KMS-11 (cell line): Measurements from ENCODE around the gene ZFP14.

Source experiments
- H2AFZ ChIP-seq: fragments of 200-600 bp; sonication (generic); 2 replicates; pipeline ENCODE4 v1.6.1; 2016; ENCODE audit warnings: antibody characterized with exemption, mixed run types, low read depth
- H3K27ac ChIP-seq: fragments of 200-600 bp; sonication (generic); 2 replicates; pipeline ENCODE4 v1.6.1; 2016; ENCODE audit warnings: mild to moderate bottlenecking, mixed run types
- H3K27me3 ChIP-seq: fragments of 200-600 bp; sonication (generic); 2 replicates; pipeline ENCODE4 v1.6.1; 2017; ENCODE audit warnings: mild to moderate bottlenecking, low read depth, mixed run types, moderate library complexity; ENCODE audit not compliant: insufficient read depth
- H3K36me3 ChIP-seq: fragments of 200-600 bp; sonication (generic); 2 replicates; pipeline ENCODE4 v1.6.1; 2017; ENCODE audit warnings: mild to moderate bottlenecking, mixed run types; ENCODE audit not compliant: insufficient read depth
- H3K4me1 ChIP-seq: fragments of 200-600 bp; sonication (generic); 2 replicates; pipeline ENCODE4 v1.6.1; 2016; ENCODE audit warnings: mild to moderate bottlenecking, low read depth, mixed run types; ENCODE audit not compliant: poor library complexity, severe bottlenecking
- H3K4me2 ChIP-seq: fragments of 200-600 bp; sonication (generic); 2 replicates; pipeline ENCODE4 v1.7.0; 2016; ENCODE audit warnings: mild to moderate bottlenecking, mixed run types
- H3K4me3 ChIP-seq: fragments of 200-600 bp; sonication (generic); IDR thresholded peaks from 2 replicates; pipeline ENCODE4 v1.6.1; 2017; ENCODE audit warnings: low read depth, low read length, mixed read lengths; ENCODE audit not compliant: insufficient read depth
- H3K79me2 ChIP-seq: fragments of 200-600 bp; sonication (generic); 2 replicates; pipeline ENCODE4 v1.6.1; 2016; ENCODE audit warnings: low read depth, mixed run types; ENCODE audit not compliant: insufficient read depth
- H3K9ac ChIP-seq: fragments of 200-600 bp; sonication (generic); 2 replicates; pipeline ENCODE4 v1.6.1; 2016; ENCODE audit warnings: mild to moderate bottlenecking, mixed run types
- H4K20me1 ChIP-seq: fragments of 200-600 bp; sonication (generic); 2 replicates; pipeline ENCODE4 v1.6.1; 2016; ENCODE audit warnings: mild to moderate bottlenecking, mixed run types; ENCODE audit not compliant: insufficient read depth
- CTCF ChIP-seq: fragments of 200-600 bp; sonication (generic); conservative IDR thresholded peaks from 2 replicates; pipeline ENCODE4 v1.6.1; 2017; ENCODE audit warnings: low read depth, mild to moderate bottlenecking, antibody characterized with exemption, low read length, moderate library complexity, mixed read lengths

The ZFP14 gene

GRCh38 chr19:36378625-36379509 is at the start of gene ZFP14:
TSS of gene ZFP14 (minus strand) at chr19:36379201. CDS start at chr19:36367892, 11,309 bp downstream.
- Histone ChIP-seq H2AFZ (peak within 1 kb of the TSS; percentile 100), H3K36me3 (0 out of 2 replicates have a peak, but pooled peaks cover 4% of the 10 kb centered on the region), H3K27ac (peak within 1 kb of the TSS; percentile 41; the same call in 1 of the 2 replicates), H3K4me3 (peak within 1 kb of the TSS; percentile 22), H3K4me2 (peak within 1 kb of the TSS; percentile 89), H3K79me2 (no peaks in the 10 kb centered on the region), H4K20me1 (no peaks in the 10 kb centered on the region), H3K27me3 (no peaks in the 10 kb centered on the region), H3K9ac (peak within 1 kb of the TSS; percentile 56; the same call in 1 of the 2 replicates), H3K4me1 (peaks cover 9% of the 10 kb centered on the region)
- TF ChIP-seq CTCF = no peak; the same call in 1 of the 2 replicates

GRCh38 chr19:36423925-36424324 is 44.9 kb upstream of the ZFP14 start:
- H3K4me1 ChIP-seq = no peaks in the 10 kb centered on the region
- TF ChIP-seq CTCF = no peak
- no peak overlapping the region for H3K27ac ChIP-seq
- no peaks in the 10 kb centered on the region for H4K20me1 ChIP-seq
- no peak overlapping the region for H3K4me3 ChIP-seq
- H3K79me2 ChIP-seq = no peaks in the 10 kb centered on the region
- H3K27me3 ChIP-seq = no peaks in the 10 kb centered on the region
- H3K36me3 ChIP-seq = no peaks in the 10 kb centered on the region
- H3K9ac ChIP-seq = no peak overlapping the region
- no peak overlapping the region for H3K4me2 ChIP-seq
- H2AFZ ChIP-seq = no peak overlapping the region

DNA sequence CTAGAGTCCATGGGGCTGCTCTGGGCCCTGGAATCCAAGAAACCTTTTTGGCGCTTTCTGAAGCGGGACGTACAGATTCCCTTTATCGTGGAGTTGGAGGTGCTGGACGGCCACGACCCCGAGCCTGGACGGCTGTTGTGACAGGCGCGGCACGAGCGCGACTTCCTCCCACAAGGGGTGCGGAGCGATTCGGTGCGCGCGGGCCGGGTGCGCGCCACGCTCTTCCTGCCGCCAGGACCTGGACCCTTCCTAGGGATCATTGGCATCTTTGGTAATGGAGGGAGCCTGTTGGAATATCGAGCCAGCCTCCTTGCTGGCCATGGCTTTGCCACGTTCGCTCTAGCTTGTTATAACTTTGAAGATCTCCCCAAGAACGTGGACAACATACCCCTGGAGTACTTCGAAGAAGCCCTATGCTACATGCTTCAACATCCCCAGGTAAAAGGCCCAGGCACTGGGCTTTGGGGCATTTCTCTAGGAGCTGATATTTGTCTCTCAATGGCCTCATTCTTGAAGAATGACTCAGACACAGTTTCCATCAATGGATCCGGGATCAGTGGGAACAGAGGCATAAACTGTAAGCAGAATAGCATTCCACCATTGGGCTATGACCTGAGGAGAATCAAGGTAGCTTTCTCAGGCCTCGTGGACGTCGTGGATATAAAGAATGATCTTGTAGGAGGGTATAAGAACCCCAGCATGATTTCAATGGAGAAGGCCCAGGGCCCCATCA is 42.9 kb upstream of the ZFP14 start:
- Histone ChIP-seq H2AFZ (no peak overlapping the region), H3K4me1 (no peaks in the 10 kb centered on the region), H3K79me2 (no peaks in the 10 kb centered on the region), H3K27ac (no peak overlapping the region), H3K36me3 (no peaks in the 10 kb centered on the region), H3K4me3 (no peak overlapping the region), H3K9ac (no peak overlapping the region), H4K20me1 (no peaks in the 10 kb centered on the region), H3K4me2 (no peak overlapping the region), H3K27me3 (no peaks in the 10 kb centered on the region)
- no peak for TF ChIP-seq CTCF

DNA sequence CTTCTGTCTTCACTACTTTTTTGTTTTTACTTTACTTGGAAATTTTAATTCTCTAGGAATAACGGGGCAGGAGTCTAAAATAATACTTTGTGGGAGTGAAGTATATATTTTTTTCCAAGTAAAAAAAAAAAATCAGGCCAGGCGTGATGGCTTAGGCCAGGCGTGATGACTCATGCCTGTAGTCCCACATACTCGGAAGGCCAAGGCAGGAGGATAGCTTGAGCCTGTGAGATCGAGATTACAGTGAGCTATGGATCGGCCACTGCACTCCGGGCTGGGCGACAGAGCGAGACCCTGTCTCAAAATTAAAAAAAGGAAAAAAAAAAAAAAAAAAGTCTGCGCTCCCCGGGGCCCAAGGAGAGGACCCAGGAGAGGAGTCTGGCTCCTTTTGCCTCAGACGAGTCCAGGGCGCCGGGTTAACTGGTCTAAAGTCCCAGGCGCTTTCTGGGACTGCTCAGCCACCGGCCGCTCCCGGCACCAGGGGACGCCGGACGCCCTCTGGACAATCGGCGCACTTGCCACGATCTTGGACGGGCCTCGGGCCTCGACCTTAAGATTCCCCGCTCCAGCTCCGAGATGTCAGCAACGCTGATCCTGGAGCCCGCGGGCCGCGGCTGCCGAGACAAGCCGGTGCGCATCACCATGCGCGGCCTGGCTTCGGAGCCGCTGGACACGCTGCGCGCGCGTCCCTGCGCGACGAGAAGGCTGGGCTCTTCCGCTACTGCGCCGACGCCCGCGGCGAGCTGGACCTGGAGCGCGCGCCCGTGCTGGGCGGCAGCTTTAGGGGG is 42.2 kb upstream of the ZFP14 start:
- H3K4me2 ChIP-seq = no peak overlapping the region
- H2AFZ ChIP-seq = no peak overlapping the region

More for the DNA sequence above, 42.2 kb upstream of the ZFP14 start:
- H3K4me1 ChIP-seq = no peaks in the 10 kb centered on the region
- H3K27ac ChIP-seq = no peak overlapping the region
- no peak overlapping the region for H3K9ac ChIP-seq
- no peaks in the 10 kb centered on the region for H3K79me2 ChIP-seq
- H3K4me3 ChIP-seq = no peak overlapping the region
- no peaks in the 10 kb centered on the region for H4K20me1 ChIP-seq
- H3K27me3 ChIP-seq = no peaks in the 10 kb centered on the region
- TF ChIP-seq CTCF = no peak
- no peaks in the 10 kb centered on the region for H3K36me3 ChIP-seq
